Fibroblast of lung (primary cell): Measurements from ENCODE around the gene PTPN2. TPM values are rescaled to one million over a fixed set of nuclear protein-coding genes. Genes with fewer than 3 reads are reported as not detected.
A peak's percentile ranks its signal among the peaks of the same experiment; 100 is the strongest.

Experiments
- DNase-seq, 2 donors: peaks; one replicate each; pipeline versions ENCODE4 v3.0.0 to v3.0.0-alpha.2; 2010; ENCODE audit warnings: low read depth in 2 of 2
- H2AFZ ChIP-seq: 2 replicates; pipeline ENCODE4 v1.5.1; 2012; ENCODE audit warnings: low read length, control low read depth, inconsistent platforms
- H3K27ac ChIP-seq: 2 replicates; pipeline ENCODE4 v1.5.1; 2011; ENCODE audit warnings: low read length, control low read depth; ENCODE audit not compliant: insufficient read depth
- H3K27me3 ChIP-seq: 2 replicates; pipeline ENCODE4 v1.5.1; 2011; ENCODE audit warnings: mild to moderate bottlenecking, low read length; ENCODE audit not compliant: control insufficient read depth, insufficient read depth
- H3K36me3 ChIP-seq: 2 replicates; pipeline ENCODE4 v1.5.1; 2011; ENCODE audit warnings: low read length; ENCODE audit not compliant: control insufficient read depth, insufficient read depth
- H3K4me1 ChIP-seq: 2 replicates; pipeline ENCODE4 v1.5.1; 2011; ENCODE audit warnings: low read length; ENCODE audit not compliant: control insufficient read depth, insufficient read depth; ENCODE audit errors: extremely low read depth
- H3K4me2 ChIP-seq: 2 replicates; pipeline ENCODE4 v1.5.1; 2011; ENCODE audit warnings: low read length, control low read depth; ENCODE audit not compliant: insufficient read depth; ENCODE audit errors: extremely low read depth
- H3K4me3 ChIP-seq, 4 experiments: fragments of 200-600 bp in 1 of 4; sonication (generic) in 1 of 4; replicated peaks in 1 of 4; 2 replicates each; pipeline ENCODE4 v1.5.1; 2011 to 2016; ENCODE audit warnings: low read length in 4 of 4, low read depth in 3 of 4, mild to moderate bottlenecking in 3 of 4, control low read depth in 2 of 4, inconsistent platforms in 1 of 4, mixed read lengths in 1 of 4; ENCODE audit not compliant: insufficient read depth in 1 of 4; ENCODE audit errors: control extremely low read depth in 1 of 4
- H3K79me2 ChIP-seq: 2 replicates; pipeline ENCODE4 v1.5.1; 2012; ENCODE audit warnings: mild to moderate bottlenecking, low read length, inconsistent platforms; ENCODE audit not compliant: control insufficient read depth, insufficient read depth
- H3K9ac ChIP-seq: 2 replicates; pipeline ENCODE4 v1.5.1; 2011; ENCODE audit warnings: mild to moderate bottlenecking, low read length, control low read depth; ENCODE audit not compliant: insufficient read depth
- H3K9me3 ChIP-seq: 2 replicates; pipeline ENCODE4 v1.5.1; 2012; ENCODE audit warnings: low read depth, low read length; ENCODE audit not compliant: control insufficient read depth, insufficient read depth
- H4K20me1 ChIP-seq: 2 replicates; pipeline ENCODE4 v1.5.1; 2011; ENCODE audit warnings: low read length; ENCODE audit not compliant: control insufficient read depth, insufficient read depth; ENCODE audit errors: extremely low read depth
- EZH2 ChIP-seq: IDR thresholded peaks from 2 replicates; pipeline ENCODE4 v1.5.1; 2012; ENCODE audit warnings: low read length, control low read depth, mild to moderate bottlenecking; ENCODE audit errors: missing control alignments
- polyA plus RNA-seq, 2 donors: library from polyadenylated mRNA; depleted of rRNA in 1 of 2; stranded (reverse) in 1 of 2; unstranded in 1 of 2; fragments of >200 nt; gene quantifications; 2 replicates each; pipeline ENCODE4 v1.2.1, GENCODE V29; 2011 to 2012; ENCODE audit warnings: missing spikeins in 1 of 2
- total RNA-seq: library from RNA; depleted of rRNA; stranded (reverse); fragments of >200 nt; gene quantifications from 2 replicates; pipeline ENCODE4 v1.2.1, GENCODE V29; 2014
- TF ChIP-seq, protein P1 (sequence below), 2 donors: IDR thresholded peaks in 1 of 2; conservative IDR thresholded peaks in 1 of 2; 1 replicate in 1 of 2; 2 replicates in 1 of 2; pipeline ENCODE4 v1.5.1; 2011 to 2012; ENCODE audit warnings: low read length in 2 of 2, control low read depth in 1 of 2, inconsistent platforms in 1 of 2, low read depth in 1 of 2, mild to moderate bottlenecking in 1 of 2

Gene PTPN2
- total and polyA plus RNA-seq, 2 donors (not counting 1 experiment from before 2014, with no cell fraction given): 23.6 to 23.7 TPM

DNA sequence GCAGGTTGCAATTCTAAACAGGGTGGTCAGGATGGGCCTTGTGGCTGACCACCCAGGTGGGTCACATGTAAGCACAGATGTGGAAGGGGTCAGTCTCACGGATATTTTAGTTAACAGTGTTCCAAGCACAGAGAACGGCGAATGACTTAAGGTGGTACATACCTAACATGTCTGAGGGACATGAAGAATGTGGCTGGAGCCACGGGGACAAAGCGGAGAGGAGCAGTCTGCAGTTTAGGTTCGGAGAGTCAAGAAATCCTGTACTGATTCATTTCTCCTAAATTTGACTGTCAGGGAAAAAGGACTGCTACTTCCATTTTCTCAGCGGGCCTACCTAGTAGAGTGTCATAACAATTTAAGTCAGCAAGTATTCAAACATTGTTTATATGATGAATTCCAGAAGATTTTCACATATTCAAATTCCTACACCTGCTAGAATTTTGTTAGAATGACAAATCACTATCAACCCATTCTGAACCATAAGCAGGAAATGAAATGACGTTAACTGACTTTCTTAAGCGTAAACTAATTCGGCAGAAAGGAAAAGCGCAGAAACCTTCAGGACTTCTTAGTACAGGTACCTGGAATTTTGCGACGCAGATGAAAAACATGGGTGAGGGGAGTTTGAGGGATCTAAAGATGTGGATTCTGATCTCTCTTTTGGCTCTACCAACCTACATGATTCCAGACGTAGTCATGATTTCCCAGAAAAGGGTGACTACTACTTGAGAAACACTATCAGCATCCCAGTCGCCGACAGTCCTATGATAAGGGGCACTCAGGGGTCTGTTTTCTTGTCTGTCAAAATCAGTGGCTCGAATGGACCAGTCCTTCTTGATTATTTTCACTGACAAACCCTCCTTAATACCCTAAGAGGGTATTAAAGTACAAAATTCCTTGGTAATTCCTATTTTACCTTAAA is 41.3 kb downstream of the PTPN2 start:
- H3K9ac ChIP-seq: no peak overlapping the region
- H3K36me3 ChIP-seq: no peaks in the 10 kb centered on the region
- peaks cover 7% of the 10 kb centered on the region for H3K4me1 ChIP-seq
- no peak for TF ChIP-seq EZH2
- TF ChIP-seq, protein P1, sequence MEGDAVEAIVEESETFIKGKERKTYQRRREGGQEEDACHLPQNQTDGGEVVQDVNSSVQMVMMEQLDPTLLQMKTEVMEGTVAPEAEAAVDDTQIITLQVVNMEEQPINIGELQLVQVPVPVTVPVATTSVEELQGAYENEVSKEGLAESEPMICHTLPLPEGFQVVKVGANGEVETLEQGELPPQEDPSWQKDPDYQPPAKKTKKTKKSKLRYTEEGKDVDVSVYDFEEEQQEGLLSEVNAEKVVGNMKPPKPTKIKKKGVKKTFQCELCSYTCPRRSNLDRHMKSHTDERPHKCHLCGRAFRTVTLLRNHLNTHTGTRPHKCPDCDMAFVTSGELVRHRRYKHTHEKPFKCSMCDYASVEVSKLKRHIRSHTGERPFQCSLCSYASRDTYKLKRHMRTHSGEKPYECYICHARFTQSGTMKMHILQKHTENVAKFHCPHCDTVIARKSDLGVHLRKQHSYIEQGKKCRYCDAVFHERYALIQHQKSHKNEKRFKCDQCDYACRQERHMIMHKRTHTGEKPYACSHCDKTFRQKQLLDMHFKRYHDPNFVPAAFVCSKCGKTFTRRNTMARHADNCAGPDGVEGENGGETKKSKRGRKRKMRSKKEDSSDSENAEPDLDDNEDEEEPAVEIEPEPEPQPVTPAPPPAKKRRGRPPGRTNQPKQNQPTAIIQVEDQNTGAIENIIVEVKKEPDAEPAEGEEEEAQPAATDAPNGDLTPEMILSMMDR (conservative IDR thresholded peaks at IDR 0.05 in 1 of 2, IDR thresholded peaks at IDR 0.05 in 1 of 2; ENCODE audit: low read depth in 1 of 2, low read length in 2 of 2): no peak
- H3K27ac ChIP-seq: no peak overlapping the region
- no peak overlapping the region for H3K4me3 ChIP-seq
- H3K27me3 ChIP-seq: no peaks in the 10 kb centered on the region
- peaks cover 3% of the 10 kb centered on the region for H3K79me2 ChIP-seq
- H3K4me2 ChIP-seq: no peak overlapping the region
- H4K20me1 ChIP-seq: no peaks in the 10 kb centered on the region
- H3K9me3 ChIP-seq: no peaks in the 10 kb centered on the region
- DNase-seq: peak in 1 of 2 donors; percentile 41
- H2AFZ ChIP-seq: no peak overlapping the region

DNA sequence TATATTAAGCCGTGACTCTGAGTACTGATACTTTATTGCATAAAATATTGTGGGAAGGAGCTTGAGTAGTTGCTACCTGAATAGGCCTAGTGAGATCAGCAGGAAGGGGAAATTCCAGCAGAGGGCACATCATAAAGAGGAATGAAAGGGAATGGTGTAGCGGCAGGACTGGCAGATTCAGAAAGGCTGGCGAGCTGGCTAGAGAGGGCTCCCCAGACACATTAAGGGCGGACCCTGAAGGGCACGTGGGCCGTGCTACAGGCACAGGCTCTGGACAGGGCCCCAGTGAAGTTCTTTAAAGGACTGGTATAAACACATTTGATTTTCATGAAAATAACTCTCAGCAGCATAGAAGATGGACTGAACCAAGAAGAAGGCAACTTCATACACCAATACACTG is 43.0 kb downstream of the PTPN2 start:
- Histone ChIP-seq H3K27me3 (no peaks in the 10 kb centered on the region), H3K4me3 (no peak overlapping the region), H3K27ac (no peak overlapping the region), H3K4me2 (no peak overlapping the region), H2AFZ (no peak overlapping the region), H3K9ac (no peak overlapping the region), H3K4me1 (peaks cover 10% of the 10 kb centered on the region), H3K36me3 (no peaks in the 10 kb centered on the region), H4K20me1 (no peaks in the 10 kb centered on the region), H3K9me3 (no peaks in the 10 kb centered on the region), H3K79me2 (peaks cover 3% of the 10 kb centered on the region)
- DNase-seq: no peak
- TF ChIP-seq, protein P1 (conservative IDR thresholded peaks at IDR 0.05 in 1 of 2, IDR thresholded peaks at IDR 0.05 in 1 of 2; ENCODE audit: low read depth in 1 of 2, low read length in 2 of 2): no peak
- TF ChIP-seq EZH2: no peak

DNA sequence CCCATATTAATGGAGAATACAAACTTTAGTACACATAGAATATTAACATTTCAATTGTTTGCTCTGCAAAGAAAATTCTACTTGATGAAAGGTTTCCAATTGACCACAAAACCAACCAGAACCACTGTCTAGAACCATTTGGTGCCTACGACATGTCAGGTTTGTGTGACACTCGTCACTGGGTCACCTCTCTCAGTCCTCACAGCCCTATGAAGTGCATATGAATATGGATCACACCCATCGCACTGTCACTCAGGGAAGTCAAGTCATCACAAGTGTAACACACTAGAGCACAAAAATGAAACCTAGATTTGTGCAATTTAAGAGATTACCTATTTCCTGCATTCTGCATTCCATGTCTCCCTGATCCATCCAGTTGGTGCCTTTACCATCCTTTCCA is 43.7 kb downstream of the PTPN2 start:
- Histone ChIP-seq H3K9ac (no peak overlapping the region), H3K9me3 (no peaks in the 10 kb centered on the region), H3K4me2 (no peak overlapping the region), H3K27me3 (no peaks in the 10 kb centered on the region), H4K20me1 (no peaks in the 10 kb centered on the region), H3K4me1 (peaks cover 10% of the 10 kb centered on the region), H3K79me2 (peaks cover 3% of the 10 kb centered on the region), H3K27ac (no peak overlapping the region), H3K36me3 (no peaks in the 10 kb centered on the region), H3K4me3 (no peak overlapping the region), H2AFZ (no peak overlapping the region)
- DNase-seq: no peak
- no peak for TF ChIP-seq EZH2
- TF ChIP-seq, protein P1 (conservative IDR thresholded peaks at IDR 0.05 in 1 of 2, IDR thresholded peaks at IDR 0.05 in 1 of 2; ENCODE audit: low read depth in 1 of 2, low read length in 2 of 2): no peak
